ENCODE measurements around the gene NPFFR1.

Gene NPFFR1

GRCh38 chr10:70283445-70284399 lies at the start of gene NPFFR1:
Gene NPFFR1 (minus strand): TSS chr10:70284004. CDS start chr10:70283676, 328 bp downstream.
- peak in 1 of 2 experiments; percentile 12 for DNase-seq

GRCh38 chr10:70333268-70333667 lies 49.5 kb upstream of the NPFFR1 start:
- no peak for DNase-seq

- peak in 1 of 2 experiments; percentile 1 for DNase-seq
Observed at GRCh38 chr10:70331486-70332268, 47.9 kb upstream of the NPFFR1 start.

- no peak for DNase-seq
Observed at GRCh38 chr10:70331160-70331485, 47.3 kb upstream of the NPFFR1 start.

GRCh38 chr10:70330671-70331070 lies 46.9 kb upstream of the NPFFR1 start:
- no peak for DNase-seq

- DNase-seq, result no peak
Observed at GRCh38 chr10:70328967-70329366, 45.2 kb upstream of the NPFFR1 start.

GRCh38 chr10:70328018-70328417 lies 44.2 kb upstream of the NPFFR1 start:
- no peak for DNase-seq

- DNase-seq, result no peak
Observed at GRCh38 chr10:70324951-70325781, 41.4 kb upstream of the NPFFR1 start.

GRCh38 chr10:70324339-70324861 lies 40.6 kb upstream of the NPFFR1 start:
- DNase-seq, result no peak

GRCh38 chr10:70323697-70324338 lies 40.0 kb upstream of the NPFFR1 start:
- no peak for DNase-seq

GRCh38 chr10:70323138-70323696 lies 39.4 kb upstream of the NPFFR1 start:
- no peak for DNase-seq

GRCh38 chr10:70321897-70322890 lies 38.4 kb upstream of the NPFFR1 start:
- DNase-seq, result no peak

GRCh38 chr10:70321233-70321632 lies 37.4 kb upstream of the NPFFR1 start:
- no peak for DNase-seq

- DNase-seq, result no peak
Observed at GRCh38 chr10:70320751-70321150, 36.9 kb upstream of the NPFFR1 start.

GRCh38 chr10:70319824-70320223 lies 36.0 kb upstream of the NPFFR1 start:
- DNase-seq, result no peak

- DNase-seq, result no peak
Observed at GRCh38 chr10:70319183-70319582, 35.4 kb upstream of the NPFFR1 start.

- no peak for DNase-seq
Observed at GRCh38 chr10:70317943-70318318, 34.1 kb upstream of the NPFFR1 start.

- DNase-seq, result peak in 1 of 2 experiments; percentile 15
Observed at GRCh38 chr10:70317272-70317942, 33.6 kb upstream of the NPFFR1 start.

- DNase-seq, result no peak
Observed at GRCh38 chr10:70315815-70316214, 32.0 kb upstream of the NPFFR1 start.

GRCh38 chr10:70315276-70315675 lies 31.5 kb upstream of the NPFFR1 start:
- no peak for DNase-seq

Data from NCI-H524 (cell line).